Left cardiac atrium (tissue), 4 donors: Measurements from ENCODE around the gene DOC2B. TPM values are rescaled to one million over a fixed set of nuclear protein-coding genes. Genes with fewer than 3 reads are reported as not detected.
"Not testable (repeated sequence)": the region's sequence is repeated elsewhere in the genome, so short reads cannot be mapped to it uniquely, and the experiment has no call there.

ENCODE experiments used
- ATAC-seq, 2 donors: fragments of 200-7000 bp; cut with Tn5 transposase; one replicate each; pipeline ENCODE4 v1.9.1; 2020; ENCODE audit warnings: mild to moderate bottlenecking in 2 of 2, moderate library complexity in 2 of 2
- DNase-seq: peaks from one replicate; pipeline ENCODE4 v3.0.0-alpha.2; 2020
- intact Hi-C, 2 donors: fragments of 100-400 bp; cut with DNase I; formaldehyde crosslinking; loops; one replicate each; pipeline versions ENCODE4 v1.14.1 to v1.15.1; 2022 to 2023
- long read RNA-seq: library from polyadenylated mRNA; unstranded; transcript quantifications from one replicate; pipeline ENCODE4 v2.0.0, GENCODE V29; 2021
- total RNA-seq, 2 donors: library from RNA; stranded (reverse); fragmentation: NEBNext Ultra II Directional; extraction: Animal tissue kit (Norgen Biotek cat#: 25700); gene quantifications; one replicate each; pipeline ENCODE4 v1.2.1, GENCODE V29; 2021
- donor health status: DM: no; HTN: yes; CAD: no.
- donor health status: DM: no; HTN: yes; CAD: no; lungs with severe emphysema.
- donor health status: DM: yes; HTN: yes; CAD: no.
- donor health status: Dilated cardiomyopathy.

The DOC2B gene
- total RNA-seq = 10 to 100 TPM in 1 of 2 donors, 1 to 10 TPM in 1; 6.8 to 16.4 TPM
- long read RNA-seq, partial matches to known transcripts = 0 of 6 reads
- long read RNA-seq, other reads (novel, unspliced or antisense) = 6 of 6 reads

GRCh38 chr17:181245-182049, at the start of gene DOC2B:
Gene DOC2B, minus strand, starts transcription at chr17:181650. Its CDS starts 171 bp downstream, at chr17:181479.
- peak; percentile 75 for DNase-seq
- ATAC-seq = peak; percentile 76 to 82
- intact Hi-C loops = no loop called here

GRCh38 chr17:230395-230770, 48.9 kb upstream of the DOC2B start:
- DNase-seq (peak; percentile 10), ATAC-seq (no peak)
- intact Hi-C loops = loop anchor here in 1 of 2 donors (5.0 kb wide), 1 partner anchor 82 kb away; no protein-coding TSS in a partner anchor

GRCh38 chr17:229709-230394, 48.4 kb upstream of the DOC2B start:
- intact Hi-C loops = loop anchor here in 1 of 2 donors (5.0 kb wide), 1 partner anchor 82 kb away; no protein-coding TSS in a partner anchor
- ATAC-seq (no peak), DNase-seq (peak; percentile 12)

GRCh38 chr17:228951-229708, 47.7 kb upstream of the DOC2B start:
- DNase-seq (peak; percentile 20), ATAC-seq (no peak)
- intact Hi-C loops = no loop called here

- DNase-seq = peak; percentile 12
- intact Hi-C loops = no loop called here
- ATAC-seq = no peak
Measured at GRCh38 chr17:227946-228615, 46.6 kb upstream of the DOC2B start.

- intact Hi-C loops = no loop called here
- peak; percentile 18 for DNase-seq
- ATAC-seq = peak; percentile 24 to 25
Measured at GRCh38 chr17:227078-227945, 45.9 kb upstream of the DOC2B start.

- peak; percentile 9 to 12 for ATAC-seq
- DNase-seq = peak; percentile 3
- intact Hi-C loops = no loop called here
Measured at GRCh38 chr17:226108-227077, 44.9 kb upstream of the DOC2B start.

- peak; percentile 3 for DNase-seq
Measured at GRCh38 chr17:225551-225950, 44.1 kb upstream of the DOC2B start.

GRCh38 chr17:224576-224975, 43.1 kb upstream of the DOC2B start:
- DNase-seq, intact Hi-C loops, ATAC-seq: not testable (repeated sequence)

More at GRCh38 chr17:225551-225950, 44.1 kb upstream of the DOC2B start:
- no peak for ATAC-seq
- intact Hi-C loops = no loop called here

GRCh38 chr17:223723-224471, 42.4 kb upstream of the DOC2B start:
- DNase-seq (peak; percentile 12), ATAC-seq (peak in 1 of 2 donors; percentile 15)
- intact Hi-C loops = no loop called here

- peak; percentile 53 for DNase-seq
Measured at GRCh38 chr17:222172-222571, 40.7 kb upstream of the DOC2B start.

GRCh38 chr17:219696-220095, 38.2 kb upstream of the DOC2B start:
- DNase-seq = peak; percentile 2
- no peak for ATAC-seq
- intact Hi-C loops = no loop called here

More at GRCh38 chr17:222172-222571, 40.7 kb upstream of the DOC2B start:
- intact Hi-C loops = no loop called here
- peak in 1 of 2 donors; percentile 57 for ATAC-seq

- no peak for ATAC-seq
- intact Hi-C loops = no loop called here
- DNase-seq = peak; percentile 10
Measured at GRCh38 chr17:218432-219110, 37.1 kb upstream of the DOC2B start.

GRCh38 chr17:216625-217024, 35.2 kb upstream of the DOC2B start:
- no peak for ATAC-seq
- DNase-seq = peak; percentile 2
- intact Hi-C loops = no loop called here
